Amniotic stem cell (primary cell): ENCODE results near the gene PARD3B.

Source experiments
- DNase-seq: peaks from one replicate; lab custom pipeline; 2025; lab: John Stamatoyannopoulos, UW

Gene PARD3B

DNA sequence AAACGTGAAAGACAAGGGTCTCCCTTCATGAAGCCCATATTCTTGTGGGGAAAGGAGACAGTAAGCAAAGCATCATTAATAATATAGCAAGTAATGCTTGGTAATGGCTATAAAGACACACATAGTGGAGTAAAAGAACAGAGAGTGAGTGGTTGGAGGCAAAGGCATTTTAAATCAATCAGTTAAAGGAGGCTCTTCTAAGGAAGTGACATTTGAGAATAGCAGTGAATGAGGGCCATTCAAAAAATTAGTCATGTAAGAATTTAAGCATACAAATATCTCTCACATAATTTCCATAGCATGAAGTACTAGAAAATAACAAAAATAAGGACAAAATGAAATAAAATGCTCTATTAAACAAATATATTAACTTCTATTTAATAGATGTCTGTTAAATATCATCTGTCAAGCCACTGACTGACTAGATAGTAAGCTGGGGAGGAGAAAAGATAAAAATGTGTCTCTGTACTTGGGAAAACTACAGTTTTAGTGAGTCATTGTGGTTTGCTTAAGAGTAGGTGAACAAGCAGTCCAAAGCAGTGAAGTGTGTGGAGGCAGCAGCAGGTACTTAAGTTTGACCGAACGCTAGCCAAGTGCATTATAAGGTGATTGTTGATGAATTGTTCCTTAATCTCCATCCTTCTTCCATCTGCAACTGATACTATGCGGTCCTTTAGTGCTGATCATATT is 160.1 kb downstream of the PARD3B start:
- no peak for DNase-seq

- no peak for DNase-seq
These were observed 161.7 kb downstream of the PARD3B start for GRCh38 chr2:204706939-204707338.

DNA sequence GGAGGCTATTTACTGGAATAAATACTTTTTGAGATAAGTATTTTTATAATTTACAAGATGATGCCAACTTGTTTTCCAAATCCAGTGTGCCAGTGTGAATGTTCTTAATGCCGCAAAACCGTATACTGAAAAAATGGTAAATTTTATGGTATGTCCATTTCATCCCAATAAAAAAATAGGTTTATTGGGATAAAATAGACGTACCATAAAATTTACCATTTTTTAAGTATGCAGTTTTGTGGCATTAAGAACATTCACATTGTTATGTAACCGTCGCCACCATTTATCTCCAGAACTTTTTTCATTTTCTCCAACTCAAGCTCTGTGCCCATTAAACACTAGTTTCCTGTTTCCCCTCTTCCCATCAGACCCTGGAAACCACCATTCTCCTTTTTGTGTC is 167.9 kb downstream of the PARD3B start:
- DNase-seq = no peak

DNA sequence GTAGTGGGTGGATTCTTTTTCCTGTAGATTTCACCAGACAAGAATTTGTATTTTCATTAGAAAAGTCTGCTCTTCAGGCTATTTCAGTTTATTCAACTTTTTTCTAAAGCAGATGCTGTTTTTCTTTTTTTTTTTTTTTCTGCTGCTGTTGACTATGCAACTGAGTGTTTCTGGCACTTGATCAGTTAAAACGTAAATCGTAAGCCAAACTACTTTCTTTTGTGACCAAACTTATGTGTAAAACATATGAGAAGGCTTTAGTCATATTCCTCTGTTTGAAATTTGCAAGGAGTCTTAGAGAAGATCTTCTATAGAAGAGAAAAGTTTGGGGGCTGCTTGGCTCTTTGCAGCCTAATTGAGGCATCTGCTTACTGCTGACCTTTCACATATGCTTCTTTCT is 170.1 kb downstream of the PARD3B start:
- no peak for DNase-seq

DNA sequence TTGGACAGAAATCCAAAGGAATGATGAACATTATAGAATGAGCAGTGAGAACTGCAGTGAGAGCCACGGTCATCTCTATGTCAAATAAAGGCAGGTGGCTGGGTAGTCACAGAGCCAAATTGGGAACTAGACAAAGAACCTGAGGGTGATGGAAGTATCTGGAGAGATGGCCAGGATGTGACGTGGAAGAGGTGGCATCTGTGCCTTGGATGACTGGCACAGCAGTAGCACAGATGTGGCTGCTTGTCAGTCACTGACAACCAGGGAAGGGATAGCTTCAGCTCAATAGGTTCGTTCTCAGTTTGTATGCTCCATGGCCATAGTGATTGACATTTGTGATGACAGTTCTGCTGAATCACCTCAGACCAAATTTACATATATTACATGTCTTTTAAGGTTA is 172.3 kb downstream of the PARD3B start:
- no peak for DNase-seq

- DNase-seq = no peak
These were observed 173.3 kb downstream of the PARD3B start for GRCh38 chr2:204718607-204719006.

- no peak for DNase-seq
These were observed 175.6 kb downstream of the PARD3B start for GRCh38 chr2:204720874-204721273.

GRCh38 chr2:204722207-204722606 is 176.9 kb downstream of the PARD3B start:
- no peak for DNase-seq

GRCh38 chr2:204722691-204723090 is 177.4 kb downstream of the PARD3B start:
- no peak for DNase-seq

DNA sequence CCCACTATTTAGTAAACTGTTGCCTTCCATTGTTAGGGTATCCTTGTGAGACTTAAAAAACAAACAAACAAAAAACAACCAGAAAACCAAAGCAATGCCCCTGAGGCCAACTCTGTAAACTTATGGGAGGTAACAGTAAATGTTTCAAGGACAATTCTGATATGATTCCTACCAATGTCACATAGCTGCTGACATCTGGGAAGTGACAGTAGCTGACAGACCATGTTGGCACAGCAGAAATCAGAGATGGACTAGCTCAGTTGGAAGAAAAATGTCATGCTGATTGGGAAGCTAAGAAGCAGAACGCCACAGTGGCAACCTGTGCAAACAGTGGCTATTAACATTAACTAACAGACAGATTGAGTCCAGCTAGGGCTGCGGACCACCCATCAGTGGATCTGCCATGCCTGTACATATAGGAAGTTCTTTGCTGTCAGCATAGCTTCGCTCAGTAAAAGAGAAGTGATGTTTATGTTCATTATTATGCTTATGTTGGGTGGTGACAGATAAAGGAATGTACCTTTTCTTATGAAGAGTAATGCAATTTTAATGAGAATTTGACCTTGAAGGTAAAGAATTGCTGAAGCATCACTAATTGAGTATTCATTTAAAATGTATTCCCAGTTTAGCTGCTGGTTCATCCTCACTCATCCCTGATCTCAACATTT is 180.6 kb downstream of the PARD3B start:
- DNase-seq = no peak

GRCh38 chr2:204726831-204727230 is 181.6 kb downstream of the PARD3B start:
- DNase-seq = no peak

DNA sequence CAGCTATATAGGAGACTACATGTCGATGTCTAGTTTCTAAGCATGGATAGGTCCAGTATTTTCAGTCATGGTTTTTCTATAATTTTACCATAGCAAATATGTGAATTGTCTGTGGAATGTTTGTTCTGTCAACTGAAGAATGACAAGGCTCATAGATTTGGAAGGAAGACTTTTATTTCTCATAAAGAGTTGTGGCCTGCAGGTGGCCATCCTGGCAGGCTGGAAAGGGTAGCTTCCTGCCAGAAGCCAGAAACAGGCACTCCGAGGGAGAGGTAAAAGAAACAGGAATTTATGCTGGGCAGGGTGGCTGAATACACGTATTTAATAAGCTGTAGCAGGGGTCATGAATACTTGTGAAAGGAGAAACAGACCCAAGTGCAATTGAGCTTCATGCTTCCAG is 182.1 kb downstream of the PARD3B start:
- DNase-seq = no peak

DNA sequence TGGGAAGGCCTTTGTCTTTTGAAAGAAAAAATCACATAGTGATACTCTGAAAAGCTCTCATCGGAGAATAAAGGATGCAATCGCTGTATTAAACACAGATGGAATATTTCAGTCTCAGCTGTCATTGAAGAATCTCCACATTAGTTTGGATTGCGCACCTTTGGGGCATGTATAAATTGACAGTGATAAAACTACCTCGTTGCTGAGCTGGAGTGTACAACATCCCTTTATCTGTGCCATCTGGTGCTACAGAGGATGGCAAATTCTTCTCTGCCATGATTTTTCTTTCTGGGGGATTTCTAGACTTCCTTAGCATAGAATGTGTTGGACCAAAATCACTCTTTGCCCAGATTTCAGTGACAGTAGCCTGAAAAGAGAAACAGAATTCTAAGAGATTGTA is 185.3 kb downstream of the PARD3B start:
- no peak for DNase-seq

- no peak for DNase-seq
These were observed 186.7 kb downstream of the PARD3B start for GRCh38 chr2:204732019-204732418.

- no peak for DNase-seq
These were observed 192.0 kb downstream of the PARD3B start for GRCh38 chr2:204737296-204737695.

DNA sequence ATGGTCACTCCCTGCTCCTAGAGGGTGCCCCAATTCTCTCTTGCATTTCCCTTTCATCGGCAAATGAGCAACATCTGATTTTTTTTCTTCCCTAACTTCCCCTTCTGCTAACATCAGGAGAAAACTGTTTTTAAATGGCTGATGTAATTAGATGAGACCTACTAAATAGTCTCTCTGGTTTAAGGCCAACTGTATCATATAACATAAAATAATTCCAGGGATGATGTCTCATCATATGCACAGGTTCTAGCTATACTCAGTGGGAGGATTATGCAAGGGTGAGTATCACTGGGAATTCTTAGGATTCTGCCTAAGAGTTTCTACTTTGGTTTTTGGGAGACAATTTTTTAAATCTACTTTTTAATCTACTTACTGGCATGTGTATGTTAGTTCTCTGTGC is 193.4 kb downstream of the PARD3B start:
- peak; percentile 41 for DNase-seq

GRCh38 chr2:204743393-204743960 is 198.2 kb downstream of the PARD3B start:
- DNase-seq = no peak

DNA sequence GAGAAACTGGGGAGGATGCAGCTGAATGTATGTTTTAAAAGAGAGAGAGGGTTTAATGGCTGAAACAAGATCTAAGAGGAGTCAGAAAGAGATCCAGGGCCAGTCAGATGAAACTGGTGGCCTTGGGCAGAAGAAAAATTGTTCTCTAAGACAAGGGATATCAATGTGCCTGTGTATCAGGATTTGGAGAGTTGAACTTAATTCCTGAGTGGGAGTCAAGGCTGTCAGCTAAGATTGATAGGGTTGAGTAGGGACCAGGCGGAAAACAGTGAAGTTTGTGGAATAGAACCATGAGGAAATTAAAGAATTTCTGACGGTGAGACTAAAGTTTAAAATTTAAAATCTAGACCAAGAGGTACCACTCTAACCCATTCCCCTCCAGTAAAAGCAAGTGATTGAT is 199.2 kb downstream of the PARD3B start:
- DNase-seq = no peak

DNA sequence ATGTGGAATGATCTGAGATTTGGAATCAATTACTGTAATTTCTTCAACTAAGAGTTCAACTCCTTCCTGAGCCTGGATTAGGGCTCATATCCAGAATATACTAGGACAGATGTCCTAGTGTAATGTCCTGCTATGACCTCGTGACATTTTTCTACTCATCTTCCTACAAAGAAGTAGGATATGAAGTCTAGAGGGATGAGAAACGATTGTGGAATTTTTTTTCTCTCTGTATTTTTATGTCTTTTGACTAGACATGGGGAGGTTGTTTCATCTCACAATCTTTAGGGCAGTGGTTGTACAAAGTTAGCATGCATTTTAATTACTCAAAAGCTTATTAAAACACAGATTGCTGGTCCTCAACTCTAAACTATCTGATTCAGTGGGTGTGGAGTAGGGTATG is 203.0 kb downstream of the PARD3B start:
- no peak for DNase-seq

- DNase-seq = peak; percentile 27
These were observed 204.0 kb downstream of the PARD3B start for GRCh38 chr2:204749319-204749718.

- no peak for DNase-seq
These were observed 205.1 kb downstream of the PARD3B start for GRCh38 chr2:204750389-204750788.

GRCh38 chr2:204751472-204751871 is 206.2 kb downstream of the PARD3B start:
- no peak for DNase-seq

DNA sequence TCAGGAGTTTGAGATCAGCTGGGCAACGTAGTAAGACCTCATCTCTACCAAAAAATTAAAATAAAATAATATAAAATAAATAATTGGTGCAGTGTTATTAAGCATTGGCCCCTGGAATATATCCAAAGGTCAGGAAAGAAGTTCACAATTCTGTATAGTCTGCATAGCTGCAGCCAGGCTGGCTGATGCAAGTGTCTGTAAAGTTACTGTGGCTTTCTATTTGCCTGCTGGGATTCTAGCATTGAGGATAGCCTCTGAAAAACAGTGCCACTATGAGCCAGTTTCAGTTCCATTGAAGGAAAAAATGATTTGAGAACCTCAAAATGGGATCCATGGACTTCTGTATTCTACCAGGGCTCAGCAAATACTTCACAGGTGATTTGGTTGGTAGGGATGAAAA is 208.6 kb downstream of the PARD3B start:
- no peak for DNase-seq

GRCh38 chr2:204754898-204755297 is 209.6 kb downstream of the PARD3B start:
- DNase-seq = no peak
